MCF 10A (cell line): ENCODE measurements around the gene FOXO3. TPM values are rescaled to one million over a fixed set of nuclear protein-coding genes. Genes with fewer than 3 reads are reported as not detected.

Experiments
- BruUV-seq: library from RNA; stranded (reverse); fragments of 400-500 nt; replicated peaks from 2 replicates; lab custom pipeline; 2021; lab: Mats Ljungman, UMichigan
- CTCF ChIA-PET: fragments of 300-600 bp; sonication (Branson Sonifier 250); formaldehyde crosslinking; extraction: SDS; loops from one replicate; lab custom pipeline; 2021; ENCODE audit warnings: antibody characterized with exemption, inconsistent platforms; lab: Yijun Ruan, JAX
- POLR2A ChIA-PET: fragments of 300-600, 350-650 bp; sonication (Branson Sonifier 250); formaldehyde crosslinking; extraction: SDS; loops from one replicate; lab custom pipeline; 2020; ENCODE audit warnings: antibody characterized with exemption, inconsistent platforms; lab: Yijun Ruan, JAX
- DNase-seq: peaks from one replicate; pipeline ENCODE4 v3.0.0-alpha.2; 2018; ENCODE audit not compliant: unreplicated experiment
- H3K27ac Mint-ChIP-seq: one replicate; pipeline ENCODE4 v1.8.0; 2022; ENCODE audit warnings: mild to moderate bottlenecking, low read depth, mixed read lengths; ENCODE audit not compliant: unreplicated experiment
- H3K27me3 Mint-ChIP-seq: one replicate; pipeline ENCODE4 v1.8.0; 2022; ENCODE audit warnings: mixed read lengths; ENCODE audit not compliant: insufficient read depth, unreplicated experiment
- H3K36me3 Mint-ChIP-seq: one replicate; pipeline ENCODE4 v1.8.0; 2022; ENCODE audit warnings: mild to moderate bottlenecking, moderate library complexity, mixed read lengths; ENCODE audit not compliant: insufficient read depth, unreplicated experiment
- H3K4me1 Mint-ChIP-seq: one replicate; pipeline ENCODE4 v1.8.0; 2022; ENCODE audit warnings: mixed read lengths; ENCODE audit not compliant: insufficient read depth, unreplicated experiment
- H3K4me3 Mint-ChIP-seq: one replicate; pipeline ENCODE4 v1.8.0; 2022; ENCODE audit warnings: mild to moderate bottlenecking, moderate library complexity, mixed read lengths; ENCODE audit not compliant: unreplicated experiment
- H3K9me3 Mint-ChIP-seq: one replicate; pipeline ENCODE4 v1.8.0; 2022; ENCODE audit warnings: mixed read lengths; ENCODE audit not compliant: unreplicated experiment
- intact Hi-C: fragments of 100-400 bp; cut with micrococcal nuclease; formaldehyde crosslinking; loops from 2 replicates; pipeline ENCODE4 v1.14.1; 2022
- total RNA-seq: library from RNA; stranded (reverse); gene quantifications from 2 replicates; pipeline ENCODE4 v1.2.3, GENCODE V29; 2022
- TF ChIP-seq, protein P1 (sequence below): fragments of 200-600 bp; IDR thresholded peaks from one replicate; pipeline ENCODE4 v1.8.0; 2022; ENCODE audit warnings: antibody characterized with exemption, mild to moderate bottlenecking; ENCODE audit not compliant: unreplicated experiment

FOXO3 gene
- total RNA-seq, 1 experiment from 2014 or later, result 53.0 TPM

DNA sequence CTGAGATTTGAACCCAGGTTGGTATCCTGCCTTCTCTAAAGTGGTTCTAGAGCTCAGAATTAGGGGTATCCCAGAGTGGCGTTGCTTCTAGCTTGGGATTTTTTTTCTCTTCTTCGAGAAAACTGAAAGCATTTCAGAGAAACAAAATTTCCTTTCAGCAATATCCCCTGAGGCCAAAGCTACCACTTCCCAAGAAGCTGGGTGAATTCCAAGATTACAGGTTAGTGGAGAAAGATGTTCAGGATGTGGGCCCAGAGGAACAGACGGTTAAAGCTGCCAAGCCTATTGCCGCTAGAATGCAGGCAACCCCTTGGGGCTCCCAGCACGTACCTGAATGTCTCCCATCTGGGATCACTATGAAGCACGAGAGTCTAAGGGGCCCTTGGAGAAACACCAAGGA, 134.1 kb downstream of the FOXO3 start:
- no peak overlapping the region for H3K27ac Mint-ChIP-seq
- TF ChIP-seq, protein P1, sequence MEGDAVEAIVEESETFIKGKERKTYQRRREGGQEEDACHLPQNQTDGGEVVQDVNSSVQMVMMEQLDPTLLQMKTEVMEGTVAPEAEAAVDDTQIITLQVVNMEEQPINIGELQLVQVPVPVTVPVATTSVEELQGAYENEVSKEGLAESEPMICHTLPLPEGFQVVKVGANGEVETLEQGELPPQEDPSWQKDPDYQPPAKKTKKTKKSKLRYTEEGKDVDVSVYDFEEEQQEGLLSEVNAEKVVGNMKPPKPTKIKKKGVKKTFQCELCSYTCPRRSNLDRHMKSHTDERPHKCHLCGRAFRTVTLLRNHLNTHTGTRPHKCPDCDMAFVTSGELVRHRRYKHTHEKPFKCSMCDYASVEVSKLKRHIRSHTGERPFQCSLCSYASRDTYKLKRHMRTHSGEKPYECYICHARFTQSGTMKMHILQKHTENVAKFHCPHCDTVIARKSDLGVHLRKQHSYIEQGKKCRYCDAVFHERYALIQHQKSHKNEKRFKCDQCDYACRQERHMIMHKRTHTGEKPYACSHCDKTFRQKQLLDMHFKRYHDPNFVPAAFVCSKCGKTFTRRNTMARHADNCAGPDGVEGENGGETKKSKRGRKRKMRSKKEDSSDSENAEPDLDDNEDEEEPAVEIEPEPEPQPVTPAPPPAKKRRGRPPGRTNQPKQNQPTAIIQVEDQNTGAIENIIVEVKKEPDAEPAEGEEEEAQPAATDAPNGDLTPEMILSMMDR, result no peak
- CTCF ChIA-PET, result interaction anchor here (1.1 kb wide), 1 partner anchor 141 kb away, joined by 7 read pairs; no protein-coding TSS in a partner anchor
- H3K9me3 Mint-ChIP-seq, result no peaks in the 10 kb centered on the region
- POLR2A ChIA-PET, result interaction anchor here (0.6 to 0.8 kb wide), 2 partner anchors 42 to 44 kb away, joined by 3 to 4 read pairs; no protein-coding TSS in a partner anchor
- peak; percentile 52 for DNase-seq
- no TSS peak for BruUV-seq
- peaks cover 70% of the 10 kb centered on the region for H3K36me3 Mint-ChIP-seq
- H3K4me1 Mint-ChIP-seq, result peaks cover 26% of the 10 kb centered on the region
- no peaks in the 10 kb centered on the region for H3K27me3 Mint-ChIP-seq
- intact Hi-C loops, result no loop called here
- H3K4me3 Mint-ChIP-seq, result no peak overlapping the region

DNA sequence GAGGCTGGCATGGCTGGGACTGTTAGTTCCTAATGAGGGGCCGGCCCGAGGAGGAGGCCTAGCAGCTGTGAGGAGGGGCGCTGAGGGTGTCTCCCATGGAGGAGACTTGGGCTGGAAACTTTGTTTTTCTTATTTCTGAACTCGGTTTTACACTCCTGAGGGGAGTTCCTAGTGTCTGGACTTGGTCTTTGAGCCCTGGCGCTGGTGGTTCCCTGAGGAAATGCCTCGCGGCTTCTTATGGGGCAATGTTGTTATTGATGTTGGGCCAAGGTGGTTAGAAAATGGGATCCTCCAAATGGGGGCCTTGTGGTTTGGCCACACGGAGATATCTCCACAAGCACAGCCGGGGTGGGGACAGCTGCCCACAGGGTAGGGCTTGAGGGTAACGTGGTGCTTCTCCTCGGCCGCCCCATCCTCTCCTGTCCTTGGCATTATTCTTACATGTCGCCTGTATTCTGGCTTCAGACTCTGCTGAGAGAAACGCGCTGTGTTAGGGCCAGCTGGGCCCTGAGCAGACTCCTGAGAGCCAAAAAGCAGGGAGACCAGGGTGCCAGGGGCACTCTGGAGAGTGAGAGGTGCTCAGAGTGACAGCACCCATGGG, 136.9 kb downstream of the FOXO3 start:
- CTCF ChIA-PET, result no interaction called here
- Mint-ChIP-seq H3K36me3 (peaks cover 52% of the 10 kb centered on the region), H3K27me3 (no peaks in the 10 kb centered on the region), H3K9me3 (peaks cover 11% of the 10 kb centered on the region), H3K27ac (peak overlapping the region; percentile 16), H3K4me1 (peaks cover 12% of the 10 kb centered on the region), H3K4me3 (no peak overlapping the region)
- POLR2A ChIA-PET, result interaction anchor here (0.6 kb wide), 1 partner anchor 84 kb away, joined by 3 read pairs; no protein-coding TSS in a partner anchor
- TF ChIP-seq, protein P1, result no peak
- no TSS peak for BruUV-seq
- intact Hi-C loops, result no loop called here
- no peak for DNase-seq

DNA sequence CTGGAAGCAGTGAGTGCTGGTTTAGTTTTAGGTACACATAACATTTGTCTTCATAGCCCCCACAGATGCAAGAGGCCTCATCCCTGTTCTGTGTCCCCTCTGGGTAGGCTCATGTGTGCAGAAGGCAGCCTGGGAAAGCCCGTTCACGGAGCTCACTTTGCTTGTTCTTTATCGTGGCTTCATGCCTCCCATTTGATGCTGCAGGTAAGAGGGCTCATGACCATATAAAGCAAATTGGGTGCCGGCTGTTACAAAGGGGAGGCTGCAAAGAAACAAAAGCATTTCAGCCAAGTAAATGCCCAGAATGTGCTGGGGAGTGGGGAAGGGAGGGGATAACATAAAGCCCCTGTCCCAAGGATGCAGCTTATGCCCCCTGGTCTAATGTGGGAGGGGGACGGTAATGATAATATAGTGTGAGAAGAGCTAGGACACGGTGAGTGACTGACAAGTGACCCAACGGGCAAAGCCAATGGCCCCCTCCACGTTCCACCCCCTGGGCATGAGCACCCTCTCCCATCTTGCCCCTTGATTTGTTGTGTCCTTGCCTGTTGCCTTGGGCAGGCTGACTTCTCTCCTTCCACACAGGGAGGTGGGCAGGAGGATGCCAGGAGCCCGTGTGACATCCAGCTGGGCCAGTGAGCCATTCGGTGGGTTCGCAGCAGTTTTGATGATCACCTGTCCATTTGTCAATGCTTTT, 138.0 kb downstream of the FOXO3 start:
- H3K9me3 Mint-ChIP-seq, result peaks cover 11% of the 10 kb centered on the region
- no TSS peak for BruUV-seq
- TF ChIP-seq, protein P1, result no peak
- H3K27me3 Mint-ChIP-seq, result no peaks in the 10 kb centered on the region
- H3K4me3 Mint-ChIP-seq, result no peak overlapping the region
- intact Hi-C loops, result no loop called here
- no peak for DNase-seq
- H3K36me3 Mint-ChIP-seq, result peaks cover 46% of the 10 kb centered on the region
- H3K27ac Mint-ChIP-seq, result no peak overlapping the region
- peaks cover 12% of the 10 kb centered on the region for H3K4me1 Mint-ChIP-seq
- CTCF ChIA-PET, result interaction anchor here (0.8 kb wide), 2 partner anchors 8 to 21 kb away, joined by 3 read pairs; no protein-coding TSS in a partner anchor
- POLR2A ChIA-PET, result no interaction called here

DNA sequence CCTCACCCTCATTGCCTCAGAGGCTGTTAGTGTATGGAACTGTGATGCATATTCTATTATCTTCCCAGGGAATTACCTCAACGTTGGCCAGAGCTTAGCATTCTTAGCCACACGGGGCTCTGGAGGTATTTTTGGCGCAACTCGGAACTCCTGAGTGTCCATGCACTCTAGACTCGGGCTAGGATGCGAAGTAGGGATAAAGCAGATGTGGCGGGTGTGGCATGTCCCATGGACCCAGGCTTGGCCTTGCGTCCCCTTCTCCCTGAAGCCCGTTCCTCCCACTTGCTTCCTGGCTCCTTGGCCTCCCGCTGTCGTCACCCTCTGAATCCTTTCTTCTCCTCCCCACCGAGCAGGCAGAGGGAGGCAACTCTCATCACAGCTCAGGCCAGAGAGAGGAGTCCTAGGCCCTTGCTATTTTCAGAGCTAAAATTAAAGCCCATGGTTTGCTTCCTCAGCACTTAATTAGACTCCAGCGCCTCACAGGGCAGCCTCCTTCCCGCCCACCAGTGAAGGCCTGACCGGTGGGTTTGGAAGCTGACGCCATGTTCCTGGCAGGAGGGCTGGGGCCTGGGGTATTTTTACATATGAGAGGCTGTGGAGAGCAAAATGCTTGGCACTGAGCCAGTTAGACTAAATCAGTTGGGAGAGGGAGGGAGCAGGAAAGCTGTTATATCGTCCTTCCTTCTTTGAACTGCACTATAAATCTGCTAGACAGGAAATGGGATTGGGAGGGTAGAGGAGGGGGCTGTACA, 138.7 kb downstream of the FOXO3 start:
- no peak overlapping the region for H3K4me3 Mint-ChIP-seq
- peaks cover 11% of the 10 kb centered on the region for H3K9me3 Mint-ChIP-seq
- peaks cover 39% of the 10 kb centered on the region for H3K36me3 Mint-ChIP-seq
- no peaks in the 10 kb centered on the region for H3K27me3 Mint-ChIP-seq
- TF ChIP-seq, protein P1, result no peak
- BruUV-seq, result no TSS peak
- H3K27ac Mint-ChIP-seq, result no peak overlapping the region
- H3K4me1 Mint-ChIP-seq, result peaks cover 11% of the 10 kb centered on the region
- ChIA-PET CTCF (interaction anchor here (0.7 to 0.8 kb wide), 3 partner anchors 9 to 20 kb away, joined by 3 read pairs; no protein-coding TSS in a partner anchor), POLR2A (interaction anchor here (0.6 to 1.1 kb wide), 3 partner anchors 15 to 157 kb away, joined by 3 to 4 read pairs (median 3); no protein-coding TSS in a partner anchor)
- intact Hi-C loops, result no loop called here
- no peak for DNase-seq
